ENCODE measurements around the gene PEX10.
"Not testable (repeated sequence)": the region's sequence is repeated elsewhere in the genome, so short reads cannot be mapped to it uniquely, and the experiment has no call there.

Gene PEX10

DNA sequence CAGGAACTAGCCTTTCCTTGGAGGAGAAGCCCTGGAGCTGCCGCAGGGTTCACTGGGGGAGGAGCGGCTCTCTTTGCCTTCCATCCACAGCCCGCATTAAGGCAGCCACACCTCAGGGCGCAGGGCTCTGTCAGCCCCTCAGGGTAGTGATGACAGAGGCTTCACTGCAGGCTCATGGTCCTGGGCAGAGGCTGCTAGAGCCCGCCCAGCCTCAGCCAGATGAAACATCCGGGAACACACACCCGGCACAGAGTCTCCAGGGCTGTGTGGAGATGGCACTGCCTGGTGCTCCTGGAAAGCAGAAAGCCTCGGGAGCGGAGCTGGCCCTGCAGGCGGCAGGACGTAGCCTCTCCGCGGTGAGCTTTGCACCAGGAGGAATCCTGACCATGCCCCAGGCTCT, 29.4 kb upstream of the PEX10 start:
- TF ChIP-seq, protein P1, sequence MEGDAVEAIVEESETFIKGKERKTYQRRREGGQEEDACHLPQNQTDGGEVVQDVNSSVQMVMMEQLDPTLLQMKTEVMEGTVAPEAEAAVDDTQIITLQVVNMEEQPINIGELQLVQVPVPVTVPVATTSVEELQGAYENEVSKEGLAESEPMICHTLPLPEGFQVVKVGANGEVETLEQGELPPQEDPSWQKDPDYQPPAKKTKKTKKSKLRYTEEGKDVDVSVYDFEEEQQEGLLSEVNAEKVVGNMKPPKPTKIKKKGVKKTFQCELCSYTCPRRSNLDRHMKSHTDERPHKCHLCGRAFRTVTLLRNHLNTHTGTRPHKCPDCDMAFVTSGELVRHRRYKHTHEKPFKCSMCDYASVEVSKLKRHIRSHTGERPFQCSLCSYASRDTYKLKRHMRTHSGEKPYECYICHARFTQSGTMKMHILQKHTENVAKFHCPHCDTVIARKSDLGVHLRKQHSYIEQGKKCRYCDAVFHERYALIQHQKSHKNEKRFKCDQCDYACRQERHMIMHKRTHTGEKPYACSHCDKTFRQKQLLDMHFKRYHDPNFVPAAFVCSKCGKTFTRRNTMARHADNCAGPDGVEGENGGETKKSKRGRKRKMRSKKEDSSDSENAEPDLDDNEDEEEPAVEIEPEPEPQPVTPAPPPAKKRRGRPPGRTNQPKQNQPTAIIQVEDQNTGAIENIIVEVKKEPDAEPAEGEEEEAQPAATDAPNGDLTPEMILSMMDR (IDR thresholded peaks at IDR 0.05; ENCODE audit: extremely low read depth, missing control alignments): no peak
- no peak for DNase-seq (ENCODE audit: low spot score)

DNA sequence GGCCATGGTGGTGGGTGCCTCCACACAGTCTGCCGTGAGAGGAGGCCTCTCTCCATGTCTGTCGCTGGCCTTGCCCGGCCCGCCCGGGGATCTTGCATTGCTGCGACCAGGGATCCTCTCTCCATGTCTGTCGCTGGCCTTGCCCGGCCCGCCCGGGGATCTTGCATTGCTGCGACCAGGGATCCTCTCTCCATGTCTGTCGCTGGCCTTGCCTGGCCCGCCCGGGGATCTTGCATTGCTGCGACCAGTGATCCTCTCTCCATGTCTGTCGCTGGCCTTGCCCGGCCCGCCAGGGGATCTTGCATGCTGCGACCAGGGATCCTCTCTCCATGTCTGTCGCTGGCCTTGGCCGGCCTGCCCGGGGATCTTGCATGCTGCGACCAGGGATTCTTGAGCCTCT, 28.0 kb upstream of the PEX10 start:
- not testable (repeated sequence) for DNase-seq (ENCODE audit: low spot score)

DNA sequence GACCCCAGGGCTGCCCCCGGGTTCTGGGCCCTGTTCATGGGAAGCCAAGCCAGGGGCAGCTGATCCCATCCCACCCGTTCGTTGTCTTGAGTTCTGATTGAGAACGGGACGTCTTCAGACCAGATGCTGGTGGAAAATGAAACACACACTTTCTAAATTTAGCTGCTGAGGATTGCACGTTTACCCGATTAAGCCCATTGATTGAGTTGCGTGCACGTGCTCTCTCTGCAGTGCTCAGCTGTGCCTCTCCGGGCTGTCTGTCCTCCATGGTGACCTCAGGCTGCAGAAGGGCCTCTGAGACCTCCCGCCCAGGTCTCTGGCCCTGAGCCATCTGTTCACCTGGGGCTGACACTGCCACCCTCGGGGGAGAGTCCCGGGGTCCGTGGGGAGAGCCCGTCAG, 27.0 kb upstream of the PEX10 start:
- TF ChIP-seq, protein P1 (IDR thresholded peaks at IDR 0.05; ENCODE audit: extremely low read depth, missing control alignments): no peak
- no peak for DNase-seq (ENCODE audit: low spot score)

DNA sequence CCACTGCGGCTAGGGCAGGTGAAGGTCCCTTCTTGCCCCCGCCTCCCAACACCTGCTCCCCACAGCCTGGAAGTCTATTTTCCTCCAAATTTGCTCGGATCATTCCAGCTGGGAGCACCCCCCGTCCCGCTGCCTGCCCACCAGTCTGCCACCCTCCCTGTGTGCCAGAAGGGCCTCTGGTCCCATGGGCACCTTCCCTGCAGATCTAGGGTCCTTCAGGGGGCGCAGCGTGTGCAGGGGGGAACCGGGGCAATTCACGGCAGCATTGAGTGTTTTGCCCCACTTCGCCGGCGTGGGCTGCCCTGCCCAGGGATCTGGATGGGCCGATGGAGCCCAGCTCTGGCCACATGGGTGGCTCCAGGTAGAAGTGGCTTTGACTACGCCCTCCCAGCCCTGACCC, 26.3 kb upstream of the PEX10 start:
- DNase-seq (ENCODE audit: low spot score): no peak
- TF ChIP-seq, protein P1 (IDR thresholded peaks at IDR 0.05; ENCODE audit: extremely low read depth, missing control alignments): no peak

DNA sequence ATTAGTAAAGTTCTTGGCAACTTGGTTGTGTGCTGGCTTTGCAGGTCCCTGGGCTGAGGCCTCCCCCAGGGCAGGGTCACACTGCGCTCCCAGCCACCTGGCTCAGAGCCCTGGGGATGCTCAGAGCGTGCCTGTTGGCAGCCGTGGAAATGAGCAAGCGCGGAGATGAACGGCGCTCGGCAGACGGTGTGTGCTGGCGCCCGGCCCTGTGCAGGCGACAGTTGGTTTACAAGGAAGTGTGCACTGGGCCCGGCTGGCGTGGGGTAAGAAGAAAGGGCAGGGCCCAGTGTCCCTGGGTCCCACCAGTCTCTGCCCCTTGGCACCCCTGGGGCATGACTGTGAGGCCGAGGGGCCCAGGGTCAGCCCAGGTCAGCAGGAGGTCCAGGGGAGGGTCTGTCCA, 25.7 kb upstream of the PEX10 start:
- TF ChIP-seq, protein P1 (IDR thresholded peaks at IDR 0.05; ENCODE audit: extremely low read depth, missing control alignments): no peak
- DNase-seq (ENCODE audit: low spot score): no peak

DNA sequence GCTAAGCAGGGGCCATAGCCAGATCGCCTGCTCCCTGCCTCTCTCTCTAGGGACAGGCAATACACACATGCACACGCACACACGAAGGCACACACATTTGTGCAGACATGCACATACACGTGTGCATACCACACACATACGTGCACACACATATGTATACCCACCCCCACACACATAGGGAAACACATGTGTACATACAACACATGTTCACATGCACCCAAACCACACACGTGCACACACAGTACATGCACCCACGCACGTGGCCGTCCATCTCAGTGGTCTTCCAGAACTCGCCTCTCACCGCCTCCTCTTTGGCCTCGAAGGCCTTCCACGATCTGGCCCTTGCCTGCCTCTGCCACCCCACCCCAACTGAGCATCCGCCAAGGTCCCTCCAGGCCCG, 25.3 kb upstream of the PEX10 start:
- TF ChIP-seq, protein P1 (IDR thresholded peaks at IDR 0.05; ENCODE audit: extremely low read depth, missing control alignments): no peak
- no peak for DNase-seq (ENCODE audit: low spot score)

DNA sequence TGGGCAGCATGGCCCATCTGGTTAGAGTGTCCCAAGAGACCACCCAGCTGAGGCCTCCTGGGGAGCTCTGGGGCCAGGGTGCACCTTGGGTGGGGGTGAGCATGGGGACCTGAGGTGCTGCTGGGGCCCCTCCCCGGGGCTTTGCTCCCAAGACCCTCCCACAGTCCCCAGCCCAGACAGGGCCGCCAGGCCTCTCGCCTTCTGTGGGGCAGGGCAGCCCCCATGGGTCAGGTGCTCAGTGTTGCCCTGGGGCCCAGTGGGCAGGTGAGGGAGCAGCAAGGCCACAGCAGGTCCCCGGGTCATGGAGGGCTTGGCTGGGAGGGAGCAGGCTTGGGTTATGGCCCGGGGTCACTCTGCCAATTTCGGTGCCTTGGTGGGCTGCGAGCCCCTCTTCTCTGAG, 24.5 kb upstream of the PEX10 start:
- TF ChIP-seq, protein P1 (IDR thresholded peaks at IDR 0.05; ENCODE audit: extremely low read depth, missing control alignments): no peak
- DNase-seq (ENCODE audit: low spot score): no peak

DNA sequence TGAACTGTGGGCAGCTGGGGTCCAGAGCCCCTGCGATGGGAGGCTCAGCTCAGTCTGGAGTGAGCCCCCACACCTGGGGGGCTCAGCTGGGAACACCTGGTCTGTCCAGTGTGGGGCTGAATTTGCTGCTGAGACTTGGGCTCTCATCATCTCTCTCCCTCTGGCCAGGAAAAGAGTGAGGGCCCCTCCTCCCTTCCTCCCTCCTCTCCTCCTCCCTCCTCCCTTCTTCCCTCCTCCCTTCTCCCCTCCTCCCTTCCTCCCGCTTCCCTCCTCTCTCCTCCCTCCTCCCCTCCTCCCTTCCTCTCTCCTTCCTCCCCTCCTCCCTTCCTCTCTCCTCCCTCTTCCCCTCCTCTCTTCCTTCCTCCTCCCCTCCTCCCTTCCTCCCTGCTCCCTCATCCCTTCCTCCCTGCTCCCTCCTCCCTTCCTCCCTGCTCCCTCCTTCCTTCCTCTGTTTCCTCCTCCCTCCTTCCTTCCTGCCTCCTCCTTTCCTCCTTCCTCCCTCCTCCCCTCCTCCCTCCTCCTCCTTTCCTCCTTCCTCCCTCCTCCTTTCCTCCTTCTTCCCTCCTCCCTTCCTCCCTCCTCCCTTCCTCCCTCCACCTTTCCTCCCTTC, 23.5 kb upstream of the PEX10 start:
- DNase-seq (ENCODE audit: low spot score): no peak
- TF ChIP-seq, protein P1 (IDR thresholded peaks at IDR 0.05; ENCODE audit: extremely low read depth, missing control alignments): no peak
